HFFc6 (cell line): Measurements from ENCODE around the gene OR13C9. TPM values are rescaled to one million over a fixed set of nuclear protein-coding genes. Genes with fewer than 3 reads are reported as not detected.
"Not testable (repeated sequence)": the region's sequence is repeated elsewhere in the genome, so short reads cannot be mapped to it uniquely, and the experiment has no call there.

Experiments used
- DNase-seq: peaks from one replicate; pipeline ENCODE4 v3.0.0-alpha.2; 2018
- H3K27ac Mint-ChIP-seq: 2 replicates; pipeline ENCODE4 v1.8.0; 2020; ENCODE audit warnings: mild to moderate bottlenecking, mixed read lengths
- H3K27me3 Mint-ChIP-seq: 2 replicates; pipeline ENCODE4 v1.8.0; 2021; ENCODE audit warnings: mild to moderate bottlenecking, moderate library complexity, mixed read lengths; ENCODE audit not compliant: insufficient read depth
- H3K36me3 Mint-ChIP-seq: 2 replicates; pipeline ENCODE4 v1.8.0; 2021; ENCODE audit warnings: low read depth, mixed read lengths
- H3K4me1 Mint-ChIP-seq: 2 replicates; pipeline ENCODE4 v1.8.0; 2020; ENCODE audit warnings: low read depth, mixed read lengths
- H3K4me3 Mint-ChIP-seq: 2 replicates; pipeline ENCODE4 v1.8.0; 2020; ENCODE audit warnings: mild to moderate bottlenecking, moderate library complexity, mixed read lengths
- H3K9me3 Mint-ChIP-seq: 2 replicates; pipeline ENCODE4 v1.8.0; 2020; ENCODE audit warnings: mild to moderate bottlenecking, mixed read lengths
- CTCF ChIP-seq: fragments of 200-600 bp; sonication (generic); IDR thresholded peaks from 2 replicates; pipeline ENCODE4 v1.5.0; 2021; ENCODE audit warnings: antibody characterized with exemption, mild to moderate bottlenecking
- total RNA-seq, 6 experiments: library from RNA; stranded (reverse); fragmentation: NEBNext Ultra II Directional; extraction: Animal tissue kit (Norgen Biotek cat#: 25700); gene quantifications; 2 replicates in 1 of 6; 3 replicates in 5 of 6; pipeline ENCODE4 v1.2.3, GENCODE V29; 2021

The OR13C9 gene
- total RNA-seq, 6 experiments from 2014 or later: not detected

GRCh38 chr9:104611213-104611612 lies 6.8 kb downstream of the OR13C9 start:
- Mint-ChIP-seq H3K4me1 (no peaks in the 10 kb centered on the region), H3K4me3 (no peak overlapping the region), H3K27ac (no peak overlapping the region), H3K36me3 (no peaks in the 10 kb centered on the region; the same call in 1 of the 2 replicates), H3K27me3 (no peaks in the 10 kb centered on the region), H3K9me3 (peaks cover 8% of the 10 kb centered on the region)
- no peak for TF ChIP-seq CTCF
- no peak for DNase-seq

- Mint-ChIP-seq H3K9me3 (peaks cover 11% of the 10 kb centered on the region), H3K27me3 (no peaks in the 10 kb centered on the region), H3K4me3 (no peak overlapping the region), H3K36me3 (no peaks in the 10 kb centered on the region; the same call in 1 of the 2 replicates), H3K27ac (no peak overlapping the region), H3K4me1 (no peaks in the 10 kb centered on the region)
- peak; percentile 16; the same call in 1 of the 2 replicates for TF ChIP-seq CTCF
- no peak for DNase-seq
Measured at GRCh38 chr9:104608336-104608735, 9.7 kb downstream of the OR13C9 start.

GRCh38 chr9:104606152-104606551 lies 11.9 kb downstream of the OR13C9 start:
- TF ChIP-seq CTCF: no peak
- Mint-ChIP-seq H3K4me3 (no peak overlapping the region), H3K27ac (no peak overlapping the region), H3K36me3 (no peaks in the 10 kb centered on the region), H3K4me1 (no peaks in the 10 kb centered on the region), H3K9me3 (peaks cover 15% of the 10 kb centered on the region; the same call in 1 of the 2 replicates), H3K27me3 (no peaks in the 10 kb centered on the region)
- no peak for DNase-seq

- not testable (repeated sequence) for H3K4me3 Mint-ChIP-seq, H3K36me3 Mint-ChIP-seq, DNase-seq, H3K4me1 Mint-ChIP-seq, H3K27ac Mint-ChIP-seq, H3K27me3 Mint-ChIP-seq
- H3K9me3 Mint-ChIP-seq: peaks cover 15% of the 10 kb centered on the region; the same call in 1 of the 2 replicates
Measured at GRCh38 chr9:104605527-104605926, 12.5 kb downstream of the OR13C9 start, which contains the start of gene OR13C2. TSS of gene OR13C2 (minus strand) at chr9:104605627. CDS start at chr9:104605627, 0 bp downstream.

- peaks cover 15% of the 10 kb centered on the region; the same call in 1 of the 2 replicates for H3K9me3 Mint-ChIP-seq
- H3K27ac Mint-ChIP-seq: no peak overlapping the region
- H3K36me3 Mint-ChIP-seq: no peaks in the 10 kb centered on the region
- no peak overlapping the region for H3K4me3 Mint-ChIP-seq
- TF ChIP-seq CTCF: no peak
- no peak for DNase-seq
- no peaks in the 10 kb centered on the region for H3K4me1 Mint-ChIP-seq
- H3K27me3 Mint-ChIP-seq: no peaks in the 10 kb centered on the region
Measured at GRCh38 chr9:104604801-104605200, 13.2 kb downstream of the OR13C9 start.

GRCh38 chr9:104599313-104599712 lies 18.7 kb downstream of the OR13C9 start, which contains the start of gene OR13C5:
TSS of gene OR13C5 (minus strand) at chr9:104599413. CDS start at chr9:104599413, 0 bp downstream.
- H3K36me3 Mint-ChIP-seq, H3K4me3 Mint-ChIP-seq, H3K27me3 Mint-ChIP-seq, H3K4me1 Mint-ChIP-seq, H3K27ac Mint-ChIP-seq, DNase-seq: not testable (repeated sequence)
- H3K9me3 Mint-ChIP-seq: peaks cover 14% of the 10 kb centered on the region; the same call in 1 of the 2 replicates

GRCh38 chr9:104598749-104599148 lies 19.3 kb downstream of the OR13C9 start:
- not testable (repeated sequence) for H3K36me3 Mint-ChIP-seq, H3K4me3 Mint-ChIP-seq, DNase-seq, H3K27me3 Mint-ChIP-seq, H3K27ac Mint-ChIP-seq, H3K4me1 Mint-ChIP-seq
- H3K9me3 Mint-ChIP-seq: peaks cover 13% of the 10 kb centered on the region; the same call in 1 of the 2 replicates
